IMR-90 (cell line): ENCODE measurements around the gene CLHC1. TPM values are rescaled to one million over a fixed set of nuclear protein-coding genes. Genes with fewer than 3 reads are reported as not detected.

ENCODE experiments used
- ATAC-seq: fragments of 200-7000 bp; cut with Tn5 transposase; 2 replicates; pipeline ENCODE4 v1.9.1; 2020; ENCODE audit warnings: low read depth, mild to moderate bottlenecking, moderate library complexity
- BruUV-seq: library from RNA; stranded (reverse); fragments of 400-500 nt; replicated peaks from 2 replicates; lab custom pipeline; 2021; lab: Mats Ljungman, UMichigan
- CTCF ChIA-PET: fragments of 300-600 bp; formaldehyde crosslinking; extraction: SDS; loops from one replicate; lab custom pipeline; 2021; ENCODE audit warnings: antibody characterized with exemption; lab: Yijun Ruan, JAX
- POLR2A ChIA-PET: fragments of 300-600 bp; sonication (Branson Sonifier 250); formaldehyde crosslinking; loops from one replicate; lab custom pipeline; 2022; ENCODE audit warnings: antibody characterized with exemption; ENCODE audit not compliant: unreplicated experiment; lab: Charles Lee
- DNase-seq: peaks from one replicate; pipeline ENCODE4 v3.0.0; 2013
- H2AFZ ChIP-seq: replicated peaks from 2 replicates; pipeline ENCODE3; 2013; ENCODE audit warnings: low read length, mild to moderate bottlenecking; ENCODE audit not compliant: poor library complexity
- H2AK5ac ChIP-seq: 2 replicates; pipeline ENCODE4 v1.6.1; 2013; ENCODE audit warnings: low read depth, low read length, inconsistent platforms
- H2AK9ac ChIP-seq: replicated peaks from 2 replicates; pipeline ENCODE3; 2013; ENCODE audit warnings: mild to moderate bottlenecking, low read depth, low read length, moderate library complexity; ENCODE audit not compliant: poor library complexity
- H2BK120ac ChIP-seq: 2 replicates; pipeline ENCODE4 v1.6.1; 2013; ENCODE audit warnings: low read depth, low read length, inconsistent platforms
- H2BK15ac ChIP-seq: 3 replicates; pipeline ENCODE4 v1.6.1; 2013; ENCODE audit warnings: low read depth, low read length, inconsistent platforms
- H2BK20ac ChIP-seq: 2 replicates; pipeline ENCODE4 v1.6.1; 2013; ENCODE audit warnings: low read depth, mild to moderate bottlenecking, inconsistent platforms, low read length, moderate library complexity
- H2BK5ac ChIP-seq: 2 replicates; pipeline ENCODE4 v1.6.1; 2013; ENCODE audit warnings: mild to moderate bottlenecking, low read depth, low read length, inconsistent platforms; ENCODE audit not compliant: poor library complexity, severe bottlenecking
- H3K14ac ChIP-seq: replicated peaks from 2 replicates; pipeline ENCODE4 v1.6.1; 2013; ENCODE audit warnings: low read depth, low read length, inconsistent platforms
- H3K18ac ChIP-seq: 2 replicates; pipeline ENCODE4 v1.6.1; 2013; ENCODE audit warnings: low read depth, low read length, control low read depth
- H3K23ac ChIP-seq: 2 replicates; pipeline ENCODE4 v1.6.1; 2013; ENCODE audit warnings: low read depth, low read length, inconsistent platforms
- H3K27ac ChIP-seq: 2 replicates; pipeline ENCODE4 v1.5.1; 2013; ENCODE audit warnings: mild to moderate bottlenecking, control low read depth, low read length; ENCODE audit not compliant: insufficient read depth
- H3K27me3 ChIP-seq: 2 replicates; pipeline ENCODE4 v1.6.1; 2013; ENCODE audit warnings: low read length; ENCODE audit not compliant: control insufficient read depth, insufficient read depth
- H3K36me3 ChIP-seq: 2 replicates; pipeline ENCODE4 v1.6.1; 2013; ENCODE audit warnings: low read length, mixed read lengths; ENCODE audit not compliant: control insufficient read depth, insufficient read depth
- H3K4ac ChIP-seq: 2 replicates; pipeline ENCODE4 v1.6.1; 2013; ENCODE audit warnings: low read depth, low read length, inconsistent platforms
- H3K4me1 ChIP-seq: 2 replicates; pipeline ENCODE4 v1.6.1; 2013; ENCODE audit warnings: low read length, mixed read lengths; ENCODE audit not compliant: control insufficient read depth, insufficient read depth
- H3K4me2 ChIP-seq: 2 replicates; pipeline ENCODE4 v1.6.1; 2013; ENCODE audit warnings: low read depth, mild to moderate bottlenecking, control low read depth, low read length, moderate library complexity
- H3K4me3 ChIP-seq: 2 replicates; pipeline ENCODE4 v1.5.1; 2013; ENCODE audit warnings: low read depth, mild to moderate bottlenecking, control low read depth, low read length, moderate library complexity; ENCODE audit not compliant: insufficient read depth
- H3K56ac ChIP-seq: 2 replicates; pipeline ENCODE4 v1.6.1; 2013; ENCODE audit warnings: low read length, inconsistent platforms; ENCODE audit not compliant: insufficient read depth; ENCODE audit errors: extremely low read depth
- H3K79me1 ChIP-seq, 2 experiments: 2 replicates each; pipeline ENCODE4 v1.6.1; 2013; ENCODE audit warnings: low read length in 2 of 2, inconsistent platforms in 1 of 2, low read depth in 1 of 2
- H3K9ac ChIP-seq: 2 replicates; pipeline ENCODE4 v1.6.1; 2013; ENCODE audit warnings: low read depth, low read length, control low read depth
- H3K9me1 ChIP-seq: 2 replicates; pipeline ENCODE4 v1.6.1; 2013; ENCODE audit warnings: low read length, inconsistent platforms; ENCODE audit not compliant: insufficient read depth
- H3K9me3 ChIP-seq: 2 replicates; pipeline ENCODE4 v1.6.1; 2013; ENCODE audit warnings: low read length; ENCODE audit not compliant: control insufficient read depth, insufficient read depth
- H4K20me1 ChIP-seq: 2 replicates; pipeline ENCODE4 v1.6.1; 2013; ENCODE audit warnings: low read length, inconsistent platforms; ENCODE audit not compliant: insufficient read depth
- H4K5ac ChIP-seq: 2 replicates; pipeline ENCODE4 v1.6.1; 2013; ENCODE audit warnings: mild to moderate bottlenecking, low read depth, low read length, control low read depth
- H4K8ac ChIP-seq, 2 experiments: 2 replicates each; pipeline ENCODE4 v1.6.1; 2013; ENCODE audit warnings: low read depth in 2 of 2, low read length in 2 of 2, control low read depth in 1 of 2, inconsistent platforms in 1 of 2
- H4K91ac ChIP-seq: 2 replicates; pipeline ENCODE4 v1.6.1; 2013; ENCODE audit warnings: low read depth, low read length, inconsistent platforms; ENCODE audit not compliant: insufficient read depth
- BHLHE40 ChIP-seq: fragments of 150-350 bp; IDR thresholded peaks from 2 replicates; pipeline ENCODE4 v1.6.1; 2016; ENCODE audit warnings: mild to moderate bottlenecking, low read depth, low read length
- CEBPB ChIP-seq: IDR thresholded peaks from 2 replicates; pipeline ENCODE4 v1.6.1; 2012; ENCODE audit warnings: low read depth, low read length, improper control_type of control experiment
- CHD1 ChIP-seq: IDR thresholded peaks from 2 replicates; pipeline ENCODE4 v1.6.1; 2012; ENCODE audit warnings: low read depth, low read length, improper control_type of control experiment
- ELK1 ChIP-seq: fragments of 150-350 bp; IDR thresholded peaks from 2 replicates; pipeline ENCODE4 v1.6.1; 2016; ENCODE audit warnings: low read depth, mild to moderate bottlenecking, low read length, moderate library complexity, borderline replicate concordance
- MAFK ChIP-seq: IDR thresholded peaks from 2 replicates; pipeline ENCODE4 v1.6.1; 2012; ENCODE audit warnings: low read depth, low read length, improper control_type of control experiment
- MAZ ChIP-seq: IDR thresholded peaks from 2 replicates; pipeline ENCODE4 v1.6.1; 2012; ENCODE audit warnings: low read depth, mild to moderate bottlenecking, low read length, improper control_type of control experiment, moderate library complexity, borderline replicate concordance
- NFE2L2 ChIP-seq: fragments of 150-350 bp; IDR thresholded peaks from 2 replicates; pipeline ENCODE4 v1.6.1; 2016; ENCODE audit warnings: low read depth, mild to moderate bottlenecking, low read length
- RAD21 ChIP-seq: IDR thresholded peaks from 2 replicates; pipeline ENCODE4 v1.6.1; 2012; ENCODE audit warnings: low read length, improper control_type of control experiment
- RCOR1 ChIP-seq: IDR thresholded peaks from 2 replicates; pipeline ENCODE4 v1.6.1; 2012; ENCODE audit warnings: mild to moderate bottlenecking, low read length, improper control_type of control experiment; ENCODE audit not compliant: insufficient replicate concordance
- RFX5 ChIP-seq: IDR thresholded peaks from 2 replicates; pipeline ENCODE4 v1.8.0; 2012; ENCODE audit warnings: low read depth, mild to moderate bottlenecking, low read length, moderate library complexity
- SMC3 ChIP-seq: fragments of 150-350 bp; IDR thresholded peaks from 2 replicates; pipeline ENCODE4 v1.6.1; 2016; ENCODE audit warnings: low read depth, mild to moderate bottlenecking, antibody characterized with exemption, low read length, moderate library complexity
- USF2 ChIP-seq: fragments of 150-350 bp; IDR thresholded peaks from 2 replicates; pipeline ENCODE4 v1.6.1; 2017; ENCODE audit warnings: mild to moderate bottlenecking, antibody characterized with exemption, low read length, low read depth
- WGBS, 2 experiments: methylation state at CpG; one replicate each; pipeline versions ENCODE4 v1.1.5 to v1.1.7; 2013; ENCODE audit warnings: missing lambda C conversion rate in 2 of 2; ENCODE audit not compliant: insufficient read length in 1 of 2; ENCODE audit errors: extremely low coverage in 2 of 2; 5-methylcytosine and 5-hydroxymethylcytosine counted together
- dilution Hi-C: fragments of 300-500 bp; cut with HindIII; formaldehyde crosslinking; loops from one replicate; pipeline ENCODE4 v1.14.3; 2018; ENCODE audit warnings: low sequenced_read_pairs; ENCODE audit not compliant: unreplicated experiment
- in situ Hi-C: fragments of 300-500 bp; cut with MboI; formaldehyde crosslinking; loops from 3 replicates; pipeline ENCODE4 v1.14.3; 2019; ENCODE audit warnings: low sequenced_read_pairs, inconsistent platforms, mixed read lengths
- intact Hi-C: fragments of 100-400 bp; cut with micrococcal nuclease; formaldehyde crosslinking; loops from 2 replicates; pipeline ENCODE4 v1.10.0; 2022
- polyA plus RNA-seq, 3 experiments: library from polyadenylated mRNA; depleted of rRNA; stranded (reverse); fragments of >200 nt; gene quantifications; 2 replicates each; pipeline ENCODE4 v1.2.3, GENCODE V29; 2012; ENCODE audit warnings: low replicate concordance in 1 of 3
- total RNA-seq: library from RNA; depleted of rRNA; stranded (reverse); fragments of >200 nt; gene quantifications from 2 replicates; pipeline ENCODE4 v1.2.3, GENCODE V29; 2012

The CLHC1 gene
- total and polyA plus RNA-seq, 2 of the 4 experiments (the other 2 are of a cell fraction), result 2.3 to 5.3 TPM

- peak overlapping the region; percentile 82 for H3K14ac ChIP-seq
- H3K36me3 ChIP-seq, result no peaks in the 10 kb centered on the region
- ChIA-PET POLR2A (interaction anchor here (0.7 kb wide), 1 partner anchor 85 kb away, joined by 3 read pairs; no protein-coding TSS in a partner anchor), CTCF (interaction anchor here (0.9 kb wide), 1 partner anchor 11 kb away, joined by 3 read pairs; no protein-coding TSS in a partner anchor)
- peak overlapping the region; percentile 83; the same call in 1 of the 2 replicates for H4K5ac ChIP-seq
- peak overlapping the region; percentile 53 for H4K91ac ChIP-seq
- no peak overlapping the region for H3K9ac ChIP-seq
- no peaks in the 10 kb centered on the region for H3K9me3 ChIP-seq
- peaks cover 22% of the 10 kb centered on the region for H3K4me1 ChIP-seq
- H2BK5ac ChIP-seq, result no peak overlapping the region
- intact Hi-C loops (no loop called here), dilution Hi-C loops (no loop called here), in situ Hi-C loops (no loop called here)
- no peak overlapping the region for H3K4me2 ChIP-seq
- H3K56ac ChIP-seq, result no peak overlapping the region
- no peak overlapping the region for H3K4me3 ChIP-seq
- no peaks in the 10 kb centered on the region for H4K20me1 ChIP-seq
- WGBS, 2 experiments, result 53% methylated on average over 8 of the region's 23 CpGs; no CpG with 5 or more reads in 1 of the 2 experiments
- H2BK15ac ChIP-seq, result peak overlapping the region; percentile 54; the same call in 1 of the 3 replicates
- no peak overlapping the region for H2AK9ac ChIP-seq
- no peak overlapping the region for H3K27ac ChIP-seq
- peaks cover 8% of the 10 kb centered on the region for H3K9me1 ChIP-seq
- H3K23ac ChIP-seq, result no peak overlapping the region
- H3K79me1 ChIP-seq, result peaks cover 0 to 14% of the 10 kb centered on the region in 2 experiments; a peak in 2 of 4 replicates
- no TSS peak for BruUV-seq
- DNase-seq, result no peak
- H3K27me3 ChIP-seq, result no peaks in the 10 kb centered on the region
- H2BK20ac ChIP-seq, result peak overlapping the region; percentile 8; the same call in 1 of the 2 replicates
- no peak for ATAC-seq
- H3K18ac ChIP-seq, result peak overlapping the region; percentile 84; the same call in 1 of the 2 replicates
- H3K4ac ChIP-seq, result peak overlapping the region; percentile 62; the same call in 1 of the 2 replicates
- H2AK5ac ChIP-seq, result peak overlapping the region; percentile 68; the same call in 1 of the 2 replicates
- peak overlapping the region in 1 of 2 experiments; percentile 75; a peak in 1 of 4 replicates for H4K8ac ChIP-seq
- H2BK120ac ChIP-seq, result peak overlapping the region; percentile 91
- peak overlapping the region; percentile 73 for H2AFZ ChIP-seq
- no peak for TF ChIP-seq NFE2L2
- no peak for TF ChIP-seq MAFK
- no peak for TF ChIP-seq SMC3
- TF ChIP-seq RAD21, result no peak
- no peak for TF ChIP-seq CEBPB
- TF ChIP-seq CHD1, result no peak
- no peak for TF ChIP-seq RCOR1
- no peak for TF ChIP-seq USF2
- TF ChIP-seq MAZ, result no peak
- TF ChIP-seq RFX5, result no peak
- TF ChIP-seq BHLHE40, result no peak
- no peak for TF ChIP-seq ELK1
Measured at GRCh38 chr2:55137024-55137958, 94.8 kb downstream of the CLHC1 start.
